Nucleus accumbens (tissue), 56 donors: ENCODE data around the gene LYZ.

Experiments used
- DNase-seq, 56 donors: peaks; one replicate each; lab custom pipeline; 2025; lab: John Stamatoyannopoulos, UW

The LYZ gene

DNA sequence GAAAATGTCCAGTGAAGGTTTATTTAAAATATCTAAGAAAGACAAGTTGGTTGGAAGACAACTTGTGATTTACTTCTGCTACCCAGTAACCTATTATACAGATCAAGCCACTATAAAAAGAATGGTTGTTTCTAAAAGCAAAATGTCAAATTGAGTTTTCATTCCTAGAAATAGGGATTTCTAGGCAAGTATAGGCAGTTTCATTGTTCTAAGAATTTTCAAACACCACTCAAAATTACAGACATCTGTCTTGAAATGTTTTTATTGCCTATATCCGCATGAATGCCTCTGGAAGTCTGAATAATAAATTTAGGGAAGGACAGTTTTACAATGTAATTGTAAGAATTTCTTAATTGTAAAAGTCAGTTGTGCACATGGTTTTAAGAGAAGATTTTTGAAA, 20.0 kb downstream of the LYZ start:
- DNase-seq: no peak

DNA sequence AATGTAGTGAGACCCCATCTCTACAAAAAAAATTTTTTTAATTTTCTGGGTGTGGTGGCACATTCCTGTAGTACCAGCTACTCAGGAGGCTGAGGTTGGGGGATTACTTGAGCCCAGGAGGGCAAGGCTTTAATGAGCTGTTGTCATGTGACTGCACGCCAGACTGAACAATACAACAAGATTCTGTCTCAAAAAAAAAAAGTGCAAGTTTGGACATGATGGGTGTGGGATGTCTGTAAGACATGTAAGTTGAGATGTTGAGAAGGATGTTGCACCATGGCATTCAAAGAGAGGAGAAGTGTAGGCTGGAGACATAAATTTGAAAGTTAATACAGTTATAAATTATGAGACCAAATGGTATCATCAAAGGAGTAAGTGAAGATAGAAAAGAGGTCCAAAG, 34.9 kb downstream of the LYZ start:
- DNase-seq: no peak

DNA sequence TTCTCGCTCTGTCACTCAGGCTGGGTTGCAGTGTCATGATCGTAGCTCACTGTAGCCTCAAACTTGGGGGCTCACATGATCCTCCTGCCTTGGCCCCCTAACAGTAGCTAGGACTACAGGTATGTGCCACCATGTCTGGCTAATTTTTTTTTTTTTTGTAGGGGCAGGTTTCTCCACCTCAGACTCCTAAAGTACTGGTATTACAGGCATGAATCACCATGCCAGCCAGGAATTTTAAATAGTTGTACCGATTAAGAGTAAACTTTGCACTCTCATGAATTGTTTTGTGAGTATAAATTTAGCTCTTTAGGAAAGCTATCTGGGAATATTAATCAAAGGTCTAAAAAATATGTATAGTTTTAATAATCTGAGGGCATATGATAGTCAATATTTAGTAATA, 36.9 kb downstream of the LYZ start:
- DNase-seq: no peak

DNA sequence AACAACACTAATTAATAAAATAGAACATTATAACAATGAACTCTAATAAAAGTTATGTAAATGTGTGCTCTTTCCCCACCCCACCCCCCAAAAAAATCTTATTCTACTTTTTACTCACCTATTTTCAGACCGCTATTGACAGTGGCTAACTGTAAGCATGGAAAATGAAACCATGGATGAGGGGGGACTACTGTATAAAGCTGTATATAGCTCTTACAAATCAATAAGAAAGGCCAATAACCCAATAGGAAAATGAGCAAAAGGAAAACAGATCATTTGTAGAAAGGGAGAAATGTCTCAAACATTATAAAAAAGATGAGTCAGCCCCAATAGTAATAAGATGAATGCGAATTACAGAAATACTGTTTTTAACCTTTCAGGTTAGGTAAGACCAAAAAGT, 38.7 kb downstream of the LYZ start:
- DNase-seq: no peak

DNA sequence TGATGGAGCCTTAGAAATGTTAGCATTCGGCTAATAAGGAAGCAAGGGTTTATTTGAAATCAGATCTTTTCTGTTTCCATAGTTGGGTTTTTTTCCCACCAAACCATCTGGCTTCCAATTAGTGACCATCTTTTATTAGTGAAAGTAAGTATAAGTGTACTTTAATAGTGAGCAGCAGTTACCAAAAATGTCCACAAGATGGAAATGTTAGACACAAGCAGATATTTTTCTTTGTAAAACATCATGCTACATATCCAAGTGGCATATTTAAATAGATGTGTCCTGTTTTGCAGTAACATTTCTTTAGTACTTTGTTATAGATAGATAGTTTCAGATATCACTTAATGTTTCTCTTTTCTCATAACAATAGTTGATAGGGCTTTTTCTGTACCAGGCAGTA, 40.2 kb downstream of the LYZ start:
- no peak for DNase-seq

DNA sequence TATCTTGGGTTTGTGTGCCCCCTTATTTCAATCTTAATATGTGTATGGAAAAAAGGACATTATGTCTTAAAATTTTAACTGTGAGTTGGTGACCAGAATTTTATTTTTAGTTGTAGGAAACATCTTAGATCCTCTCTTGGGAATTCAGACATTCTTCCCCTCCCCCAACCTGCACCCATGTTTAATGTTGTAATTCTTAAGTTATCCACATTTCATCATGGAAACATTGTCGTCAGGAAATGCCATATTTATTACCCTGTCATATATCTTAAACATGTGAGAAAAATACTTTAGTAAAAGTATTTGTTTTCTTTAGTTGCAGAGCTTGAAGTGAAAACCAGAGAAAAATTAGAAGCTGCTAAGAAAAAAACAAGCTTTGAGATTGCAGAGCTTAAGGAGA, 41.6 kb downstream of the LYZ start:
- DNase-seq: no peak

DNA sequence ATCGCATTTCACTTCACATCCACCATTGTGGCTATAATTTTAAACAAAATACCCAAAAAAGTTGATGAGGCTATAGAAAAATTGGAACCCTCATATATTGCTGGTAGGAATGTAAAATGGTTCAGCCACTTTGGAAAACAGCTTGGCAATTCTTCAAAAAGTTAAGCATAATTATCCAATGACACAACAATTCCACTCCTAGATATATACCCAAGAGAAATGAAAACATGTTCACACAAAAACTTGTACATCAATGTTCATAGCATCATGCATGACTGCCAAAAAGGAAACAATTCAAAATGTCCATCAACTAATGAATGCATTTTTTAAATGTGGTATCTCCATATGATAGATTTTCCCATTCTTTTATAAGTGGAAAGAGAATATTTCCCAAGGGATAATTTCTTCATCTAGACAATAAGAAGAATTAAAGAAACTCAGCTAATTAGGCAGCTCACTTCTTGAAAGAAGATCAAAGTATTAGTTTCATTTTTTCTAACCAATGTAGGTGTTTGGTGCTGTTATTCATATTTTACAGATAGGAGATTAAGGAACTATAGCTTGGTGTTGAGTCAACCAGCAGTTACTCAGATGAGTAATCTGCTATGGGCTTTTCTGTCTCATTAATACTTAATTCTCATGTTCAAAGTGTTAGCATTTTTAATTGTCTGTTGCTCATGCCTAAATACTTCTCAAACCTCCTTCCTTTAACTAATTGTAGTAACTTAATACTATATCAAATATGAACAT, 44.2 kb downstream of the LYZ start:
- no peak for DNase-seq

DNA sequence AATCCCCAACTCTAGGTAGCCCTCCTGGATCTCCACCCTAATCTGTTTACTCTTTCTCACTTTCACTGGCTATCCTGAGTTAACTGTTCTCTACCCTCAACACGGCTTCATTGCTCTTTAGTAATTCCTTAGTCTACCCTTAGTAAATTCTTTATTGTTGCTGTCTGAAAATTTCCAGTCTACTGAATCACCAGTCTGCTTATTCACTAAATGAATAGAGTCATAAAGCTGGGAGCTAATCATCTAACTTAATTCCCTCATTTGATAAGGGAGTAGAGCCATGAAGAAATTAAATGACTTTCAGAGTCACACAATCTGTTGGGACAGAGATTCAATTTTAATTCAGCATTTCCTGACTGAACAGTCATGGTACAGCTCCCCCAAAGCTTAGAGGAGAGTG, 47.9 kb downstream of the LYZ start:
- DNase-seq: no peak

DNA sequence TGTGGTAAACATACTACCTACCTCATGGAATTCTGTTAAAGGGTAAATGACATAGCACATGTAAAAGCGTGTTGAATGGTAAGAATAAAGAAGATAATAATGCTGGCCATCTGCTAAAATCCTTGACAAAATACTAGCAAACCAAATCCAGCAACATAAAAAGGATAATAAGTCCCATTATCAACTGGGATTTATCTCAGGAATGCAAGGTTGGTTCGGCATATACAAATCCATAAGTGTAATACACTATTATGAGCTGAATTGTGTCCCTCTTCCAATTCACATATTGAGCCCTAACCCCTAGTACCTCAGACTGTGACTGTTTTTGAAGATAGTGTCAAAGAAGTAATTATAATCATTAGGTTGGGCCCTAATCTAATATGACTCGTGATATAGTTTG, 48.8 kb downstream of the LYZ start:
- no peak for DNase-seq

DNA sequence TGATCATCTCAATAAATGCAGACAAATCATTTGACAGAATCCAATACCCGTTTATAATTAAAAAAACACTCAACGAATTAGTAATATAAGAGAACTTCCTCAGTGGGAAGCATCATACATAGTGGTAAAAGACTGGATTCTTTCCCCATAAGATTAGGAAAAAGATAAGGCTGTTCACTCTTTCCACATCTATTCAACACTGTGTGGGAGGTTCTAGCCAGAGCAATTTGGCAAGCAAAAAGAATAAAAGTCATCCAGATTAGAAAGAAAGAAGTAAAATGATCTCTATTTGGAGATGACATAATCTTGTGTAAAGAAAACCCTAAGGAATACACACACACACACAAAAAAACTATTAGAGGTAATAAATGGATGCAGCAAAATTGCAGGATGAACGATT, 49.8 kb downstream of the LYZ start:
- no peak for DNase-seq

DNA sequence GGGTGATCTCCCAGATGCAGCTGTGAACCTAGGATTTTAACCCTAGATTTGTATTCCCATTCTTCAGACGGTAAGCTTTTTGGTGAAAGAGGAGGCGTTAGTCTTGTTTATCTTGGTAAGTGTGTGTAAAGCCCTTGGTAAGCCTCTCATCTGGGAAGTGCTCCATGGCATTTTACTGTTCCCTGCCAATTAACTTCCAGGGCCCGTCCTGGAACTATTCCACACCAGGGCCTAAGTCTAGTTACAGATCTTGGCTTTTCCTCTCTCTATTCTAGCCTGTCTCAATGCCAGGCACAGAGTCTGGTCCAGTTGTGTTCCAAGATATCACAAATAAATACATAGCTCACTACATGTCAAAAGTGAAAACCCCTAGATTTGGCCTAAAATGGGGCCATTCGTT, 53.8 kb downstream of the LYZ start:
- DNase-seq: no peak
